ENCODE data around the gene MVB12B.

Gene MVB12B

GRCh38 chr9:126488881-126489404 lies 162.3 kb downstream of the MVB12B start:
- no peak for TF ChIP-seq CTCF (IDR thresholded peaks at IDR 0.05; ENCODE audit: control insufficient read depth, extremely low read depth, insufficient read depth)
- H3K4me3 ChIP-seq (ENCODE audit: low read depth, low read length), result no peak overlapping the region
- DNase-seq (ENCODE audit: low read depth), result no peak

DNA sequence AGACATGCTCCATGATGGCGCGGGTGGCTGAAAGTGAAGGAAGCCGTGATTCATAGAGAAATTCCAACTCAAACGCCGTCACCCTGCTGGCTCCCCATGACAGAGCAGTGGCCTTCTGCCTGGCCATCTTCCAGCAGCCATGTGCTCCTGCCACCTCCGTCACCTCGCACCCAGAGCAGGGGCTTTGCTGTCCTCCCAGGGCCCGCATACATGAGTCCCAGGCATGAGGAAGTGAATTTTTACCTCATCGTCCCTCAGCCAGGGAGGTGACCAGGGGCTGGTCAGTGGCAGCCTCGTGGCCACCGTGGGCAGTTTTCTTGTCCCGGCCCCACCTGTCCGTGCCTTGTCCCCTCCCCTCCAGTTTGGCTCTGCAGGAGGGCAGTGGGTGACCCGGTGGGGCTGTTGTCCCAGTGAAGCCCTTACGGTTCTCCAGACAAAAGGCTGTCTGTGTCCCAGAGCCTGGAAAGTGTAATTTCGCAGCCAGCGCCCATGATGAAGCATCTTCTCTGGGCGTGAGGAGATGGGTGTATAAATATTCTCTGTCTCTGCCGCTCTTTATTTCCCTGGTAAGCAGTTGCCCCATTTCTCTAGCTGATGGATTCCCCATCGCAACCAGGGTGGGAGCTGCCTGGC lies 163.1 kb downstream of the MVB12B start:
- TF ChIP-seq CTCF (IDR thresholded peaks at IDR 0.05; ENCODE audit: control insufficient read depth, extremely low read depth, insufficient read depth), result no peak
- no peak for DNase-seq (ENCODE audit: low read depth)
- no peak overlapping the region for H3K4me3 ChIP-seq (ENCODE audit: low read depth, low read length)

GRCh38 chr9:126490214-126490631 lies 163.6 kb downstream of the MVB12B start:
- H3K4me3 ChIP-seq (ENCODE audit: low read depth, low read length), result no peak overlapping the region
- no peak for DNase-seq (ENCODE audit: low read depth)
- TF ChIP-seq CTCF (IDR thresholded peaks at IDR 0.05; ENCODE audit: control insufficient read depth, extremely low read depth, insufficient read depth), result no peak

GRCh38 chr9:126490871-126491567 lies 164.4 kb downstream of the MVB12B start:
- H3K4me3 ChIP-seq (ENCODE audit: low read depth, low read length), result no peak overlapping the region
- TF ChIP-seq CTCF (IDR thresholded peaks at IDR 0.05; ENCODE audit: control insufficient read depth, extremely low read depth, insufficient read depth), result peak; percentile 91
- DNase-seq (ENCODE audit: low read depth), result peak; percentile 43

DNA sequence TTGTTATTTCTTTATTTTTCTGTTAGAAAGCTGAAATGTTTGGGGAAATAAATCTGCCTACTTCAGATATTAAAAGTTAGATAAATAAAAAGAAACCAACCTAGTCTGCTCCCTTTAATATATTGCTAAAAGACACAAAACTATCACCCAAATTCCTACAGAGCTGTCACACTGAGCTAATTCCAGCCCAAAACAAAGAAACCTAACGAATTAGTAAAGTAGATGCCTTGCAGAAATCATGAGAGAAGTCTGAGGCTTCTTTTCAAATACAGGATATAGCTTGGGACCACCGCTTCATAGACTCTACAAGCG lies 164.9 kb downstream of the MVB12B start:
- TF ChIP-seq CTCF (IDR thresholded peaks at IDR 0.05; ENCODE audit: control insufficient read depth, extremely low read depth, insufficient read depth), result no peak
- DNase-seq (ENCODE audit: low read depth), result no peak
- no peak overlapping the region for H3K4me3 ChIP-seq (ENCODE audit: low read depth, low read length)

GRCh38 chr9:126491949-126492348 lies 165.3 kb downstream of the MVB12B start:
- no peak overlapping the region for H3K4me3 ChIP-seq (ENCODE audit: low read depth, low read length)
- DNase-seq (ENCODE audit: low read depth), result no peak
- no peak for TF ChIP-seq CTCF (IDR thresholded peaks at IDR 0.05; ENCODE audit: control insufficient read depth, extremely low read depth, insufficient read depth)

Measured in LNCaP clone FGC (cell line).